ENCODE results near the gene ADAR. TPM values are rescaled to one million over a fixed set of nuclear protein-coding genes. Genes with fewer than 3 reads are reported as not detected.

Gene ADAR
- total and polyA plus RNA-seq, 2 of the 4 experiments (the other 2 are of a cell fraction), result 70.9 to 131 TPM

- Histone ChIP-seq H3K56ac (ENCODE audit: extremely low read depth, insufficient read depth, low read length) (no peak overlapping the region), H2BK15ac (ENCODE audit: low read depth, low read length) (no peak overlapping the region), H4K20me1 (ENCODE audit: insufficient read depth, low read length) (peaks cover 46% of the 10 kb centered on the region), H2AK5ac (ENCODE audit: low read depth, low read length) (no peak overlapping the region), H3K4me1 (ENCODE audit: control insufficient read depth, insufficient read depth, low read length) (peaks cover 12% of the 10 kb centered on the region), H3K9me3 (ENCODE audit: control insufficient read depth, insufficient read depth, low read length) (no peaks in the 10 kb centered on the region), H3K4me3 (ENCODE audit: insufficient read depth, low read depth, low read length) (no peak overlapping the region), H3K4ac (ENCODE audit: low read depth, low read length) (no peak overlapping the region), H3K27me3 (ENCODE audit: control insufficient read depth, insufficient read depth, low read length) (no peaks in the 10 kb centered on the region), H3K9ac (ENCODE audit: low read depth, low read length) (no peak overlapping the region), H3K27ac (ENCODE audit: insufficient read depth, low read length) (no peak overlapping the region), H3K9me1 (ENCODE audit: insufficient read depth, low read length) (peaks cover 41% of the 10 kb centered on the region; the same call in 1 of the 2 replicates), H3K36me3 (ENCODE audit: control insufficient read depth, insufficient read depth, low read length) (peaks cover 68% of the 10 kb centered on the region), H4K91ac (ENCODE audit: insufficient read depth, low read depth, low read length) (no peak overlapping the region), H4K8ac (ENCODE audit: low read depth in 2 of 2, low read length in 2 of 2) (no peak overlapping the region), H4K5ac (ENCODE audit: low read depth, low read length) (no peak overlapping the region), H3K18ac (ENCODE audit: low read depth, low read length) (no peak overlapping the region), H3K14ac (replicated peaks; ENCODE audit: low read depth, low read length) (no peak overlapping the region), H2BK120ac (ENCODE audit: low read depth, low read length) (no peak overlapping the region), H2BK20ac (ENCODE audit: low read depth, low read length) (no peak overlapping the region), H2AFZ (replicated peaks; ENCODE audit: low read length, poor library complexity) (no peak overlapping the region), H2AK9ac (replicated peaks; ENCODE audit: low read depth, low read length, poor library complexity) (no peak overlapping the region), H2BK5ac (ENCODE audit: low read depth, low read length, poor library complexity, severe bottlenecking) (no peak overlapping the region), H3K23ac (ENCODE audit: low read depth, low read length) (no peak overlapping the region), H3K4me2 (ENCODE audit: low read depth, low read length) (no peak overlapping the region), H3K79me1 (ENCODE audit: low read depth in 1 of 2, low read length in 2 of 2) (peaks cover 26 to 71% of the 10 kb centered on the region in 2 experiments)
- in situ Hi-C loops (cut with MboI; ENCODE audit: low sequenced_read_pairs) (no loop called here), dilution Hi-C loops (cut with HindIII; ENCODE audit: low sequenced_read_pairs, unreplicated experiment) (no loop called here), intact Hi-C loops (cut with micrococcal nuclease) (no loop called here)
- DNase-seq (no peak), ATAC-seq (ENCODE audit: low read depth) (no peak)
- TF ChIP-seq CTCF (conservative IDR thresholded peaks at IDR 0.05; ENCODE audit: low read depth, low read length) (no peak), BHLHE40 (IDR thresholded peaks at IDR 0.05; ENCODE audit: low read depth, low read length) (no peak), CHD1 (IDR thresholded peaks at IDR 0.05; ENCODE audit: low read depth, low read length) (no peak), SMC3 (IDR thresholded peaks at IDR 0.05; ENCODE audit: low read depth, low read length) (no peak), CEBPB (IDR thresholded peaks at IDR 0.05; ENCODE audit: low read depth, low read length) (no peak), FOS (IDR thresholded peaks at IDR 0.05; ENCODE audit: low read depth, low read length) (no peak), RFX5 (IDR thresholded peaks at IDR 0.05; ENCODE audit: low read depth, low read length) (no peak), ELK1 (IDR thresholded peaks at IDR 0.05; ENCODE audit: borderline replicate concordance, low read depth, low read length) (no peak)
- CTCF ChIA-PET, result no interaction called here
- POLR2A ChIA-PET (ENCODE audit: unreplicated experiment), result no interaction called here
- BruUV-seq (replicated peaks), result no TSS peak
Measured at GRCh38 chr1:154593390-154593789, 14.6 kb downstream of the ADAR start.
